HepG2 (cell line): ENCODE results near the gene E2F1. TPM values are rescaled to one million over a fixed set of nuclear protein-coding genes. Genes with fewer than 3 reads are reported as not detected.

Source experiments
- ATAC-seq: fragments of 200-7000 bp; cut with Tn5 transposase; 3 replicates; pipeline ENCODE4 v1.9.1; 2020; ENCODE audit warnings: mild to moderate bottlenecking, moderate library complexity
- BruUV-seq: library from RNA; stranded (reverse); fragments of 400-500 nt; replicated peaks from 2 replicates; lab custom pipeline; 2021; lab: Mats Ljungman, UMichigan
- CTCF ChIA-PET: fragments of 300-600 bp; formaldehyde crosslinking; extraction: SDS; loops from one replicate; lab custom pipeline; 2021; ENCODE audit warnings: low total read pairs, inconsistent platforms, low intra/inter-chr PET ratio; lab: Yijun Ruan, JAX
- POLR2A ChIA-PET: fragments of 350-600 bp; sonication (Branson Sonifier 250); formaldehyde crosslinking; loops from one replicate; lab custom pipeline; 2020; ENCODE audit warnings: antibody characterized with exemption, inconsistent platforms; lab: Yijun Ruan, JAX
- DNase-seq: peaks from one replicate; pipeline ENCODE4 v3.0.0-alpha.2; 2015; ENCODE audit warnings: low spot score
- FAIRE-seq: peaks from 3 replicates; lab custom pipeline; 2011; peaks lifted over from hg19 to GRCh38; lab: Jason Lieb, UNC
- H2AFZ ChIP-seq: one replicate; pipeline ENCODE4 v1.6.1; 2011; ENCODE audit warnings: low read length, inconsistent platforms
- H3K27ac ChIP-seq: fragments of 300-600 bp; 3 replicates; pipeline ENCODE4 v1.8.0; 2011; ENCODE audit warnings: mixed run types, mild to moderate bottlenecking, mixed read lengths, low read length, inconsistent platforms; ENCODE audit not compliant: insufficient read depth; ENCODE audit errors: extremely low read length
- H3K27me3 ChIP-seq, 2 experiments: fragments of 200-600 bp in 1 of 2; 2 replicates in 1 of 2; 3 replicates in 1 of 2; pipeline versions ENCODE4 v1.6.0 to v1.8.0; 2011; ENCODE audit warnings: low read length in 2 of 2, mild to moderate bottlenecking in 2 of 2, moderate library complexity in 2 of 2, inconsistent platforms in 1 of 2; ENCODE audit not compliant: insufficient read depth in 2 of 2, control insufficient read depth in 1 of 2
- H3K36me3 ChIP-seq, 2 experiments: fragments of 200-600 bp in 1 of 2; replicated peaks in 1 of 2; 2 replicates in 1 of 2; 3 replicates in 1 of 2; pipeline versions ENCODE4 v1.5.1 to v1.8.0; 2011; ENCODE audit warnings: low read length in 2 of 2, inconsistent platforms in 1 of 2; ENCODE audit not compliant: insufficient read depth in 2 of 2, control insufficient read depth in 1 of 2
- H3K4me1 ChIP-seq: 2 replicates; pipeline ENCODE4 v1.5.1; 2012; ENCODE audit warnings: low read length, inconsistent platforms; ENCODE audit not compliant: insufficient read depth
- H3K4me2 ChIP-seq: 2 replicates; pipeline ENCODE4 v1.6.0; 2011; ENCODE audit warnings: low read depth, low read length, inconsistent platforms
- H3K4me3 ChIP-seq, 3 experiments: fragments of 200-600 bp in 1 of 3; sonication (generic), shearing (Covaris generic) in 1 of 3; replicated peaks in 1 of 3; 2 replicates each; pipeline ENCODE4 v1.5.1; 2011 to 2016; ENCODE audit warnings: low read length in 3 of 3, inconsistent platforms in 2 of 3, low read depth in 2 of 3, mild to moderate bottlenecking in 2 of 3, control low read depth in 1 of 3, mixed read lengths in 1 of 3; ENCODE audit not compliant: insufficient read depth in 1 of 3
- H3K79me2 ChIP-seq: one replicate; pipeline ENCODE4 v1.6.1; 2011; ENCODE audit warnings: low read length, inconsistent platforms; ENCODE audit not compliant: insufficient read depth
- H3K9ac ChIP-seq: 2 replicates; pipeline ENCODE4 v1.6.0; 2011; ENCODE audit warnings: mild to moderate bottlenecking, low read depth, low read length, inconsistent platforms; ENCODE audit not compliant: insufficient read depth
- H3K9me3 ChIP-seq: 2 replicates; pipeline ENCODE4 v1.5.1; 2012; ENCODE audit warnings: mild to moderate bottlenecking, low read length
- H4K20me1 ChIP-seq: 2 replicates; pipeline ENCODE4 v1.6.0; 2011; ENCODE audit warnings: inconsistent platforms, mild to moderate bottlenecking, low read length, moderate library complexity; ENCODE audit not compliant: insufficient read depth
- ARNT2 ChIP-seq: sonication (generic); formaldehyde crosslinking; IDR thresholded peaks from 2 replicates; pipeline ENCODE4 v1.8.0; 2022; ENCODE audit warnings: mild to moderate bottlenecking, low read depth, missing genetic modification reagents, moderate library complexity
- GATAD2A ChIP-seq: IDR thresholded peaks from 2 replicates; pipeline ENCODE4 v1.6.1; 2016
- HCFC1 ChIP-seq: fragments of 150-350 bp; IDR thresholded peaks from 2 replicates; pipeline ENCODE4 v1.6.1; 2014; ENCODE audit warnings: low read depth, low read length
- MYC ChIP-seq: sonication (generic); formaldehyde crosslinking; IDR thresholded peaks from 2 replicates; pipeline ENCODE4 v1.9.0; 2021; ENCODE audit warnings: missing genetic modification reagents, borderline replicate concordance
- PTBP1 ChIP-seq: fragments of 200-400 bp; formaldehyde crosslinking; IDR thresholded peaks from 2 replicates; pipeline ENCODE4 v1.6.1; 2018; ENCODE audit warnings: low read length, low read depth; ENCODE audit not compliant: poor library complexity, severe bottlenecking
- RBAK ChIP-seq: sonication (generic); formaldehyde crosslinking; IDR thresholded peaks from 2 replicates; pipeline ENCODE4 v1.5.1; 2020; ENCODE audit warnings: mild to moderate bottlenecking, missing genetic modification reagents
- SOX13 ChIP-seq, 3 experiments: fragments of 450-650 bp in 1 of 3; sonication (generic) in 1 of 3; formaldehyde crosslinking in 1 of 3; IDR thresholded peaks in 2 of 3; conservative IDR thresholded peaks in 1 of 3; 2 replicates each; pipeline versions ENCODE4 v1.5.0 to v1.6.1; 2016 to 2020; ENCODE audit warnings: antibody characterized with exemption in 1 of 3, mild to moderate bottlenecking in 1 of 3, missing compliant biosample characterization in 1 of 3, missing genetic modification reagents in 1 of 3, moderate library complexity in 1 of 3
- TGIF2 ChIP-seq: IDR thresholded peaks from 2 replicates; pipeline ENCODE4 v1.6.1; 2016; ENCODE audit warnings: control low read depth, missing compliant biosample characterization
- ZNF431 ChIP-seq: sonication (generic); formaldehyde crosslinking; IDR thresholded peaks from 2 replicates; pipeline ENCODE4 v1.9.0; 2022; ENCODE audit warnings: missing genetic modification reagents, low read depth, mild to moderate bottlenecking, borderline replicate concordance
- ZNF512 ChIP-seq: sonication (generic); formaldehyde crosslinking; IDR thresholded peaks from 2 replicates; pipeline ENCODE4 v1.4.0; 2020; ENCODE audit warnings: mild to moderate bottlenecking, missing genetic modification reagents
- WGBS: methylation state at CpG from one replicate; pipeline ENCODE4 v1.1.6; 2017; ENCODE audit warnings: low lambda C conversion rate; 5-methylcytosine and 5-hydroxymethylcytosine counted together
- in situ Hi-C: cut with HindIII; loops from 2 replicates; pipeline ENCODE4 v1.10.0; 2017; ENCODE audit warnings: low pct_unique_long_range_greater_than_20kb; ENCODE audit not compliant: extremely low pct_ligation_motif_present
- intact Hi-C: fragments of 100-400 bp; cut with micrococcal nuclease; formaldehyde crosslinking; loops from one replicate; pipeline ENCODE4 v1.10.0; 2022; ENCODE audit not compliant: unreplicated experiment
- polyA plus RNA-seq, 8 experiments: library from polyadenylated mRNA; depleted of rRNA in 3 of 8; stranded (reverse) in 7 of 8; unstranded in 1 of 8; fragments of >200 nt; fragmentation: Illumina TruSeq in 4 of 8; extraction: Trizol in 4 of 8; gene quantifications; 2 replicates each; pipeline versions ENCODE4 v1.2.1 to v1.2.3, GENCODE V29; 2011 to 2016; ENCODE audit warnings: low read depth in 4 of 8, missing spikeins in 1 of 8, mixed read lengths in 1 of 8; ENCODE audit not compliant: insufficient read depth in 1 of 8
- total RNA-seq, 5 experiments: library from RNA; depleted of rRNA; stranded (reverse); fragments of >200 nt; fragmentation: Illumina TruSeq; extraction: Trizol; gene quantifications; 2 replicates each; pipeline ENCODE4 v1.2.3, GENCODE V29; 2016; ENCODE audit warnings: low read depth in 1 of 5
- TF ChIP-seq, protein P1 (sequence below): IDR thresholded peaks from 2 replicates; pipeline ENCODE4 v1.6.1; 2016; ENCODE audit warnings: missing biosample characterization, missing genetic modification reagents, low read depth
- TF ChIP-seq, protein P2 (sequence below), 2 experiments: sonication (generic) in 1 of 2; formaldehyde crosslinking in 1 of 2; IDR thresholded peaks; 2 replicates each; pipeline versions ENCODE4 v1.5.1 to v1.6.1; 2011 to 2020; ENCODE audit warnings: borderline replicate concordance in 1 of 2, low read depth in 1 of 2, low read length in 1 of 2, mild to moderate bottlenecking in 1 of 2, missing genetic modification reagents in 1 of 2, moderate library complexity in 1 of 2
- TF ChIP-seq, protein P3 (sequence below): sonication (generic); formaldehyde crosslinking; IDR thresholded peaks from 2 replicates; pipeline ENCODE4 v1.4.0; 2020; ENCODE audit warnings: missing genetic modification reagents, low read depth, mild to moderate bottlenecking, borderline replicate concordance

The E2F1 gene
- total and polyA plus RNA-seq, 2 of the 13 experiments (the other 11 are each of a cell fraction or from before 2014, with no cell fraction given): 25.5 to 39.4 TPM

DNA sequence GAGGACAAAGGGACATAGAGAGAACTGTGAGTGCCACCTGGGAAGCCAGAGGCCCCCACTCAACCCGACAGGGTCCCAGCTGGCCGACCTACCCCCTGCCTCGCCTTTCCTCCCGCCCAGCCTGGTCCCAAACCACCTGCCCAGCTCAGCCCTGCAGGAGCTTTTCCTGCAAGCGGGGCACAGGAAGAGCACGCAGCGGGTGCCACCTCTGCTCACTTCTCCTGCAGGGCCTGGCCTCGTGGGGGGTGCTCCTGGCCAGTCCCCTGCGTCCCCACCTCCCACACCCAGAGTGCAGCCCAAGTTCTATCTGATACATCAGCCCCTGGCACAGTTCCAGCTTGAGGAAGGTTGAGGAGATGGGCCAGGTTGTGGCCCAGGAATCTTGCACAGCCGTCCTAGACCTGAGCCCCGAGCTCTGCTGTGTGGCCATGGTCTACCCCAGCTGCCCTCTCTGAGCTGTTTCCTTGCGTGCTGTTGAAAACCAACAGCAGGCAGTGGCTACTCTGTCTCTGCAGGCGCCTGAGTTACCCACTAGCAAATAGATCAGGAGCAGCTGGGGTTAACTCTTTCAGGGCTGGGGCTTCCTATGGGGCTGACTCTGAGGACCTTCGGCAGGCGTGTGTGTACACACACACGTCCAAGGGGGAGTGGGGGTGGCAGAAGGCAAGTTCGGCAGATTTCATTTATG lies 13.6 kb downstream of the E2F1 start:
- POLR2A ChIA-PET: interaction anchor here (0.9 to 2.4 kb wide), 5 partner anchors 9 to 229 kb away, joined by 3 to 16 read pairs (median 3); partner anchors contain the start of genes CBFA2T2 and SNTA1
- FAIRE-seq (peak; percentile 18), ATAC-seq (peak; percentile 1; the same call in 1 of the 3 replicates), DNase-seq (no peak)
- in situ Hi-C loops (no loop called here), intact Hi-C loops (loop anchor here (5.0 kb wide), 2 partner anchors 60 to 325 kb away; partner anchors contain the start of gene ZNF341)
- H3K9ac ChIP-seq: peak overlapping the region; percentile 94
- H3K27ac ChIP-seq: peak overlapping the region; percentile 81
- peak overlapping the region; percentile 83 for H3K4me2 ChIP-seq
- peak overlapping the region; percentile 81 to 96 (median 96) for H3K4me3 ChIP-seq
- CTCF ChIA-PET: interaction anchor here (0.6 kb wide), 1 partner anchor 61 kb away, joined by 3 read pairs; no protein-coding TSS in a partner anchor
- 48% methylated on average over 17 of the region's 17 CpGs for WGBS
- H3K79me2 ChIP-seq: peaks cover 24% of the 10 kb centered on the region
- no peak overlapping the region for H2AFZ ChIP-seq
- no TSS peak for BruUV-seq
- peaks cover 51% of the 10 kb centered on the region for H3K4me1 ChIP-seq
- peaks cover 0 to 3% of the 10 kb centered on the region in 2 experiments; a peak in 1 of 5 replicates for H3K27me3 ChIP-seq
- no peaks in the 10 kb centered on the region for H3K9me3 ChIP-seq
- 0 out of 2 replicates have a peak, but pooled peaks cover 3% of the 10 kb centered on the region for H4K20me1 ChIP-seq
- peaks cover 17 to 48% of the 10 kb centered on the region in 2 experiments for H3K36me3 ChIP-seq
- TF ChIP-seq, protein P1, sequence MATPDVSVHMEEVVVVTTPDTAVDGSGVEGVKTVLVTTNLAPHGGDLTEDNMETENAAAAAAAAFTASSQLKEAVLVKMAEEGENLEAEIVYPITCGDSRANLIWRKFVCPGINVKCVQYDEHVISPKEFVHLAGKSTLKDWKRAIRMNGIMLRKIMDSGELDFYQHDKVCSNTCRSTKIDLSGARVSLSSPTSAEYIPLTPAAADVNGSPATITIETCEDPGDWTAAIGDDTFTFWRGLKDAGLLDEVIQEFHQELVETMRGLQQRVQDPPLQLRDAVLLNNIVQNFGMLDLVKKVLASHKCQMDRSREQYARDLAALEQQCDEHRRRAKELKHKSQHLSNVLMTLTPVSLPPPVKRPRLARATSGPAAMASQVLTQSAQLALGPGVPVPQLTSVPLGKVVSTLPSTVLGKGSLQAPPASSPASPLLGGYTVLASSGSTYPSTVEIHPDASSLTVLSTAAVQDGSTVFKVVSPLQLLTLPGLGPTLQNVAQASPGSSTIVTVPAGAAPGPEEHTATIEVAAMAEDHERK (CRISPR knock-in tag): no peak
- TF ChIP-seq, protein P2, sequence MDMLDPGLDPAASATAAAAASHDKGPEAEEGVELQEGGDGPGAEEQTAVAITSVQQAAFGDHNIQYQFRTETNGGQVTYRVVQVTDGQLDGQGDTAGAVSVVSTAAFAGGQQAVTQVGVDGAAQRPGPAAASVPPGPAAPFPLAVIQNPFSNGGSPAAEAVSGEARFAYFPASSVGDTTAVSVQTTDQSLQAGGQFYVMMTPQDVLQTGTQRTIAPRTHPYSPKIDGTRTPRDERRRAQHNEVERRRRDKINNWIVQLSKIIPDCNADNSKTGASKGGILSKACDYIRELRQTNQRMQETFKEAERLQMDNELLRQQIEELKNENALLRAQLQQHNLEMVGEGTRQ (IDR thresholded peaks at IDR 0.05; ENCODE audit: low read depth, low read length): no peak
- TF ChIP-seq, protein P2 (CRISPR knock-in tag; IDR thresholded peaks at IDR 0.05; ENCODE audit: borderline replicate concordance): no peak
- TF ChIP-seq HCFC1: 0 out of 2 replicates have a peak, but pooled peaks have one; percentile 11
- TF ChIP-seq TGIF2 (CRISPR knock-in tag): peak; percentile 39; the same call in 1 of the 2 replicates
- no peak for TF ChIP-seq RBAK (CRISPR knock-in tag)
- no peak for TF ChIP-seq ARNT2
- TF ChIP-seq, protein P3, sequence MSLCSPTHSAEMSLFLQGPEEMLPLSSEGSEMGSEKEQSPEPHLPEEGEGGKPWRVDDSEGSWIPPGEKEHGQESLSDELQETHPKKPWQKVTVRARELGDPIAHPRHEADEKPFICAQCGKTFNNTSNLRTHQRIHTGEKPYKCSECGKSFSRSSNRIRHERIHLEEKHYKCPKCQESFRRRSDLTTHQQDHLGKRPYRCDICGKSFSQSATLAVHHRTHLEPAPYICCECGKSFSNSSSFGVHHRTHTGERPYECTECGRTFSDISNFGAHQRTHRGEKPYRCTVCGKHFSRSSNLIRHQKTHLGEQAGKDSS (CRISPR knock-in tag): peak; percentile 32; the same call in 1 of the 2 replicates
- TF ChIP-seq MYC (CRISPR knock-in tag): 0 out of 2 replicates have a peak, but pooled peaks have one; percentile 32
- 0 out of 2 replicates have a peak, but pooled peaks have one; percentile 44 for TF ChIP-seq ZNF431 (CRISPR knock-in tag)
- no peak for TF ChIP-seq ZNF512 (CRISPR knock-in tag)
- peak; percentile 26; the same call in 1 of the 2 replicates for TF ChIP-seq GATAD2A (CRISPR knock-in tag)
- TF ChIP-seq SOX13 (IDR thresholded peaks at IDR 0.05): no peak
- TF ChIP-seq SOX13 (CRISPR knock-in tag; conservative IDR thresholded peaks at IDR 0.05 in 1 of 2, IDR thresholded peaks at IDR 0.05 in 1 of 2): peak in 1 of 2 experiments; percentile 7; a peak in 1 of 4 replicates
- TF ChIP-seq PTBP1: peak; percentile 28
